Measurements from ENCODE around the gene PODXL2.
"Not testable (repeated sequence)": the region's sequence is repeated elsewhere in the genome, so short reads cannot be mapped to it uniquely, and the experiment has no call there.

The PODXL2 gene

GRCh38 chr3:127628788-127629466 lies at the start of gene PODXL2:
PODXL2 (plus strand) TSS chr3:127629185; CDS start chr3:127629220, 35 bp downstream.
- DNase-seq = no peak

GRCh38 chr3:127580327-127581060 lies 48.5 kb upstream of the PODXL2 start:
- DNase-seq = no peak

- no peak for DNase-seq
These were observed 44.3 kb upstream of the PODXL2 start for GRCh38 chr3:127584734-127585133.

GRCh38 chr3:127585163-127585812 lies 43.7 kb upstream of the PODXL2 start:
- no peak for DNase-seq

GRCh38 chr3:127585813-127586413 lies 43.1 kb upstream of the PODXL2 start:
- DNase-seq = no peak

GRCh38 chr3:127587876-127588275 lies 41.1 kb upstream of the PODXL2 start:
- no peak for DNase-seq

GRCh38 chr3:127588806-127589577 lies 40.0 kb upstream of the PODXL2 start:
- no peak for DNase-seq

GRCh38 chr3:127589600-127590281 lies 39.2 kb upstream of the PODXL2 start:
- no peak for DNase-seq

GRCh38 chr3:127590282-127590592 lies 38.7 kb upstream of the PODXL2 start:
- DNase-seq = no peak

GRCh38 chr3:127590593-127591465 lies 38.2 kb upstream of the PODXL2 start, which contains the start of gene TPRA1:
TPRA1 (minus strand) TSS chr3:127590733; CDS start chr3:127580146, 10,587 bp downstream.
- DNase-seq = peak; percentile 91

- DNase-seq = no peak
These were observed 35.8 kb upstream of the PODXL2 start for GRCh38 chr3:127593178-127593577.

- no peak for DNase-seq
These were observed 33.7 kb upstream of the PODXL2 start for GRCh38 chr3:127595303-127595702.

- DNase-seq = no peak
These were observed 31.8 kb upstream of the PODXL2 start for GRCh38 chr3:127597020-127597771.

- no peak for DNase-seq
These were observed 30.0 kb upstream of the PODXL2 start for GRCh38 chr3:127598841-127599570.

GRCh38 chr3:127600749-127601456 lies 28.1 kb upstream of the PODXL2 start:
- DNase-seq = no peak

- no peak for DNase-seq
These were observed 24.9 kb upstream of the PODXL2 start for GRCh38 chr3:127604035-127604434.

- DNase-seq = no peak
These were observed 24.3 kb upstream of the PODXL2 start for GRCh38 chr3:127604546-127605165.

GRCh38 chr3:127605547-127605946 lies 23.4 kb upstream of the PODXL2 start:
- DNase-seq = not testable (repeated sequence)

Data from KG1 (cell line).